GM21737 (cell line): ENCODE data around the gene ZNF22.
"Not testable (repeated sequence)": the region's sequence is repeated elsewhere in the genome, so short reads cannot be mapped to it uniquely, and the experiment has no call there.

Experiments
- ATAC-seq: cut with Tn5 transposase; IDR thresholded peaks from one replicate; pipeline ENCODE4 v1.9.1; 2021; ENCODE audit warnings: mild to moderate bottlenecking, moderate library complexity; ENCODE audit not compliant: unreplicated experiment

ZNF22 gene

DNA sequence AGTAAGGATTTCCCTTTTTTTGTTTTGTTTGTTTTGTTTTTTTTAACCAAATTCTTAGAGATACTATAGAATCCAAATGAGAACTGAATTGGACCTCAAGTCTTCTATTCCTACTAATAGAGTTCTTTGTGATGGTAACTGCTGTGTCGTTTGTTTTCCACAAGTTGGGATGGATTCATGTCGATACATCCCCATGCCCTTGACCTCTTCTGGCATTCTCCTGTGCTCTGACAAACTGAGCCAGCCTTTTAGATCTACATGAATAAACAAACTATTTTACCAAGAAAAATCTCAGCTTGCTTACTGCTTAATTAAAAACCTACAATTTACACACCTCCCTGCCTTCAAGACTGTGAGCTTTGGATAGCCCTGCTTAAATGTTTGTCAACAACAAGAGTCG, 3.9 kb downstream of the ZNF22 start:
- no peak for ATAC-seq

DNA sequence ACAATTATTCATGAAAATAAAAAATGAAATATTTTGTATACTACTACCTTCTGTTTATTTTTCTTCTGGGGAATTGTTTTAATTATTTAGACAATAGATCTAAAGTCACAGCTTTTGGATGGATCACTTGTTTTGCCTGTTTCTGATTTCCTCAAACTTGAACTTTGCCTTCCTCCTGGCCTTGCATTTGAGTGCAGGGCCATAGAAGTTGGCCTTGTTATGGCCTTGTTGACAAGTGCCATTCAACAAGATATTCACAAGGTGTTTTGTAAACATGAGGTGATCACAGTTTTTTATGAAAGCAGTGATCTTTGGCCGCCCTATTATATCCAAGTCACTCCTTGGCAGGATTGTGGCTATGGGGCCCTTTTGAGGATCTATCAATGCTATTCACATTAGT, 4.6 kb downstream of the ZNF22 start:
- no peak for ATAC-seq

DNA sequence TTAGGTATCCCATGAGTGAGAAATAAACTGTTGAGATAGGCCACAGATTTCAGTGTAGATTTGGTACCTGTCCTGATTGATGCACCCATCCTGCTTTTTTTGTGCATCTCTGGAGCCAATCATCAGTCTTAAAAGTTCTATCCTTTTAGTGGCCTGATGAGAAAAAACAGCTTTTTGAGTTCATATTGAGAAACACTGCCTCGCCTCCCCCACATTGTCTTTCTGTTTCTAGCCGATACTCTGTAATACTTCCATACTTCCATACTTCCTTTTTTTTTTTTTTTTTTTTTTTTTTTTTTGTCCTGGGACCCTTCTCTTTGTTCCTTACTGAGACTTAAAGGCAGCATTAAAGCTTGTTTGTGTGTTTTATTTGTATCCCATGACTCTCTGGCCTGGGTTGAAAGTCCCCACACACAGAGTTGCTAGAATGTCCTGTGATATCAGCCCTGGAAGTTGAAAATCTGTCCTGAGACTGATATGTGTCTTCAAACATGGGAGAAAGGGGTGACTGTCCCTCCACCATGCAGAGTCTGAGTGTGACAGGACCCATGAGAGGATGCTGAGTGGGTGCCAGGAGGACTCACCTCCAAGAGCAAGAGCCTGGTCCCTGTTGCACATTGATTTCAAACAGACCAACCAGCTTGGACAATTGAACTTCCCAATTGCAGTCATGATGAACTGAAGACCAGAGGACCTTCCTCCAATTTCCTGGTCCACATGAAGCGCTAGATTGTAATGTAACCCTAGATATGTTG, 5.7 kb downstream of the ZNF22 start:
- ATAC-seq: no peak

DNA sequence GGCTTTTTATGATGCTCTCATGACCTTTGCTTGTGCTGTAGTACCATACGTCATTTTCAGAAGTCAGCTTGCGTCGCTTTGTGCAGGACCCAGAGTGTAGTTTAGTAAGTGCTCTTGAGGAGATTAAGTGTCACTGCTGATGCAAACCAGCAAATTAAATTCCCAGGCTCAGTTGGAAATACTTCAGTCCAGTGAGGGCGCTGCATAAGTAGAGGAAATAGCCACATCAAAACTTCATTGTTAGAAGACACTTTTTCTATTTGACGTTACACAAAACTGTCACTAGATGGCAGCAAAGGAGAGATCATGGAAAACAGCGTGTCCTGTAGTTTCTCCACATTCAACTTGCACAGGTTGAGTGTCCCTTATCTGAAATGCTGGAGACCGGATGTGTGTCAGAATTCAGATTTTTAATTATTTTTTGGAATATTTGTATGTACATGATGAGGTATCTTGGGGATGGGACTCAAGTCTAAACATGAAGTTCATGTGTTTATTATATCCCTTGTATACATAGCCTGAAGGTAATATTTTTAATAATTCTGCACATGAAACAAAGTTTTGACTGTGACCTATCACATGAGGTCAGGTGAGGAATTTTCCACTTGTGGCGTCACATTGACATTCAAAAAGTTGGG, 7.9 kb downstream of the ZNF22 start:
- no peak for ATAC-seq

DNA sequence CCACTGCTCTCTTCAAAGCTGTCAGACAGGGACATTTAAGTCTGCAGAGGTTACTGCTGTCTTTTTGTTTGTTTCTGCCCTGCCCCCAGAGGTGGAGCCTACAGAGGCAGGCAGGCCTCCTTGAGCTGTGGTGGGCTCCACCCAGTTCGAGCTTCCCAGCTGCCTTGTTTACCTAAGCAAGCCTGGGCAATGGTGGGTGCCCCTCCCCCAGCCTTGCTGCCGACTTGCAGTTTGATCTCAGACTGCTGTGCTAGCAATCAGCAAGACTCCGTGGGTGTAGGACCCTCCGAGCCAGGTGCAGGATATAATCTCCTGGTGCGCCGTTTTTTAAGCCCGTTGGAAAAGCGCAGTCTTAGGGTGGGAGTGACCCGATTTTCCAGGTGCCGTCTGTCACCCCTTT, 13.8 kb downstream of the ZNF22 start:
- ATAC-seq: not testable (repeated sequence)

DNA sequence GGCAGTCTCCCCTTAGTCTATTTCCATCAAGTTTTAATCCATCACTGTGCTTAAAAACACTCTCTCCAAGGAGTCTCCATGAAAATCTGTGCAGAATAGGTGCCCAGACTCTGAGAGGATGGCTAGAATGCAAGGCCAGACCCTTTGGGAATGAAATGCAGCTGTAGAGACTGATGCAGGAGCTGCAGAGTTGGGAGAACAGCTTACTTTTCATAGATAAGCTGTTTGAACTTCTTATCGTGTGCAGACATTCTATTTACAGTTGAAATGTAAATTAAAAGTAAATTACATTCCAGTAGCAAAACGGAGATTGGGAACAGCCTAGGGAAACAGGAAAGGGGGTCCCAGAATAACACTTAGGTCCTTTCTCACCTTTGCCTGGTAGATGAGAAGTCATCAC, 14.9 kb downstream of the ZNF22 start:
- no peak for ATAC-seq

DNA sequence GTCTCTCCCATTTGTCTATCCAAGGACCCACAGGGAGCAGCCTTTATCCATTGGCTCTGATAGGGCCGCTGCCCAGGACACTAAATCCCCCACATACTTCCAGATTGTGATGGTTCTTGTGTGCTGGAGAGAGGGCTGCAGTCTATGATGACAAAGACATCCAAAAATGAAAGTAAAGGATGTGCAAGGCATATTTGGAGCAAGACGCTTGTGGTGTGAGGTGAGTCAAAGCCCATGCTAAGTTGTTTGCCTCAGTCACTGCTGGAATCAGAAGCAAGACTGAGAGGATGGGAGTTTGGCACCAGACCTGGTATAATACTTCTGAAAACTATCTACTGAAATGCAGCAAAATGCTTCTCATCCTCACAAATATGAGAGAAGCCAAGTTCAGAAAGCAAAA, 22.7 kb downstream of the ZNF22 start:
- no peak for ATAC-seq

DNA sequence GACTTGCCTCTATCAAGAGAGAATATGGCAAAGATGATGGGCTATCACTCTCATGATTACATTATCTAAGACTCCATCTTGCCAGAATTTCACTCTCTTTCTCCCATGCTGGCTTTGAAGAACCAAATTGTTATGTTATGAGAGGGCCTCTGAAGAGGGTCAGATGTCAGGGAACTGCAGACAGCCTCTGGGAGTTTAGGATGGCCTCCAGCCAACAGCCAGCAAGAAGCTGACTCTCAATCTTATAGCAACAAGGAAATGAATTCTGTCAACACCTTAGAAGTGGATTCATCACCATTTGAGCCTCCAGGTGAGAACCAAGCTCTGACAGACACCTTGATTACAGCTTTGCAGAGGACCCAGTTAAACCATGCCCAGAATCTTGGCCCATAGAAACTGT, 33.6 kb downstream of the ZNF22 start:
- ATAC-seq: no peak

DNA sequence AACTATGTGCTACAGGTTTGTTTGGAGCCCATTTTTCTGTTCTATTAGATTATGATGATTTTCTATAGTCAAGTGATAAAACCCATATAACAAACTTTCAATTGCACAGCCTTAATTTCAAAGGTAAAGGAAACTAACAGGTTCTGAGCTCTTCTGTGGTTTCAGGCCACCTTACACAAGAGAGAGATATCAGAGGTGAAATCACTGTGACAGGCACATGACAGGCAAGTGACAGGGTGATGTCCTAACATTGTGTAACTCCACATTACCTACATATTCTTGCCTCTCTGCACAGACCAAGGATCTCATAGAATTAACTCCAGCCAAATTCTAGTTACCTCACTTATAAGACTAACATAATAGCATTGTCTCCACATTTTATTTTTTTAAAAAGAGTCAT, 35.0 kb downstream of the ZNF22 start:
- ATAC-seq: no peak

DNA sequence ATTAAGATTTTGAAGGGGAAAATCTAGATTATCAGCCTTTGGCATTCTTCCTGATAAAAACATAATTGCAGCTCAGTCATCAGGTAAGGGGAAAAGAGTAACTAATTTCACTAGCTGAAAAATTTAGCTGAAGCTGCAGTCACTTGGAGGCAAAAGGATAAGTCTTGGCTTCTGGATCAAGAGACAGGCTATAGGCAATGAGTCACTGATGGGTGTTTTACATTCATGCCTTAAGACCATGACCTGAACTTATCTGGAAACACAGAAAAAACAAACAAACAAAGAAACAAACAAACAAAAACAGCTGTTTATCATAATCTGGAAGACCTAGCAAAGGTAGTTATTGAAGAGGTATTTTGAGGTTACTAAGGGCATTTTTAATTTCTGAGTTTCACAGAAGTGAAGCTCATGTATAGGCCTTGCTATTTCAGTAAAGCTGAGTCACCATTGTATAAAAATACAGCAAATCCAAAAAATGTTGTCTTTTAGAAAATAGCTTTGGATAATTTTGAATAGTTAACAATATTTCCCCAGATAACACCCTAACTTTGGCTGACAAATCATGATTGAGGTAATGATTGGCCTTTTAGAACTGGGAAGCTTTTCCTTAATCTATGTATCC, 40.3 kb downstream of the ZNF22 start:
- ATAC-seq: no peak

DNA sequence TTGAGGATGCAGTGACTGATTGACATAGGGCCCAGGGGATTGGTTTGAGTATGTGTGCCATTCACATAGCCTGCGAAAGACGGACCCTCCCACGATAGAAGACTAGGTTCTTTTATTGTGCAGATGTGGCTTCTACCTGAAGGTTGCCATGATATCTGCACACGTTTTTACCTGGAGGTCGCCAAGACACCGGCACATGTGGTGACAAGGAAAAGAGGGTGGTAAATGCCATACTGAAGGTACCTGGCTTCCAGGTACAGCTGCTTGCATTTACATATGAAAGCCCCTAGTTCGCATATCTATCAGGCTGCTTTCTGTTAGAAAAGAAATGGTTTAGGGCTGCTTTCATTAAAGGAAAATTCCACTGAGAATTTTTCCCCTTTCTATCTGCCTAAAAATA, 43.6 kb downstream of the ZNF22 start:
- no peak for ATAC-seq

DNA sequence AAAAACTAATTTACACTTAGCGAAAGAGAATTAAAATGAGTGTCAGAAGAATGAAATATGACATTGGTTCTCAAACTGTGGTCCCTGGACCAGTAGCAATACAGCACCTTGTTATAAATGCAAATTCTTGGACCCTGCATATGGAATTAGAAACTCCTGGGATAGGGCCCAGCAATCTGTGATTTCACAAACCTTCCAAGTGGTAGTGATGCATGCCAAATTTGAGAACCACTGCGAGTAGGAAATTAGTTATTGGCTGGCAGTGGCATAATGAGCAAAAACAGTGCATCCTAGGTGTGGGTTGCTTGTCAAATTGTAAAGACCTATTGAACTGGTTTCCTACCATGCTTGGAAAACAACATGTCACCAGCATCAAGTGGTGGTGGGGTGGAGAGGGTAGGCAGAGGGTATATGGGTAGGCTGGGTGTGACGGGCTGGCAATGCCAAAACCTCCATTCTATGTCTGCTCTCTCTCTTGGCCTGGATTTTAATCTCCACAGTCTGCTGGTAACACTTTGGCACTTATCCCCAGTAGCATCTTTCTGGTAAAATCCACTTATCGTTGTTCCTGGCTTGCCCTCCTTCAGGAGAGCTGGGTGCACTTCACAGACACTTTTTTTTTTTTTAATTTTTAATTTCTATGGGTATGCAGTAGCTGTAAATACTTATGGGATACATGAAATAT, 50.0 kb downstream of the ZNF22 start:
- ATAC-seq: no peak

DNA sequence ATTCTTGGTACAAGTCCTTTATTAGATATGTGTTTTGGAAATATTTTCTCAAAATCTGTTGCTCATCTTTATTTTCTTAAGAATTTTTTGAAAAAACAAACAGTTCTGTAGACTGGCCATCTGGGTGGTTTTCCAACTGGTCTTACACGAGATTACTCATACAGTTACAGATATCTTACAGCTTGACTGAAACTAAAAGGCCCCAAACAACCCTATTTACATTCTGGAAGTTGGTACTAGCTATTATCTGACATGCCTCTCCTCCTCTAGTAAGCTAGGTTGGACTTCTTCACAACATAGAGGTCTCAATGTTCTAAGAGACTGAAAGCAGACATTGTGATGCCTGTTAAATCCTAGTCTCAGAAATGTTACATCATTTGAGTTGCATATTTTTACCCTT, 52.0 kb downstream of the ZNF22 start:
- ATAC-seq: no peak

DNA sequence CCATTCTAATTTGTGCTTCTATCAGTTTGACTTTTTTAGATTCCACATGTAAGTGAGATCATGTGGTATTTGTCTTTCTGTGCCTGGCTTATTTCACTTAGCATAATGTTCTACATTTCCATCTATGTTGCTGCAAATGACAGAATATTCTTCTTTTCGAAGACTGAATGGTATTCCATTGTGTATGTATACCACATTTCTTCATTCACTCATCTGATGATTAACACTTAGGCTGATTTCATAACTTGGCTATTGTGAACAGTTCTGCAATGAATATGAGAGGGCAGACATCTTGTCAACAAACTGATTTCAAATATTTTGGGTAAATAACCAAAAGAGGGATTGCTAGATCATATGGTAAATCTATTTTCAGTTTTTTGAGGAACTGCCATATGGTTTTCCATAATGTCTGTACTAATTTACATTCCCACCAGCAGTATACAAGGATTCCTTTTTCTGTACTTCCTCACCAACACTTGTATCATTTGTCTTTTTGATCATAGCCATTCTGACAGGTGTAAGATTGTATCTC, 52.9 kb downstream of the ZNF22 start:
- ATAC-seq: no peak
